MCF 10A (cell line): ENCODE data around the gene CWC27. TPM values are rescaled to one million over a fixed set of nuclear protein-coding genes. Genes with fewer than 3 reads are reported as not detected.

Experiments
- BruUV-seq: library from RNA; stranded (reverse); fragments of 400-500 nt; replicated peaks from 2 replicates; lab custom pipeline; 2021; lab: Mats Ljungman, UMichigan
- CTCF ChIA-PET: fragments of 300-600 bp; sonication (Branson Sonifier 250); formaldehyde crosslinking; extraction: SDS; loops from one replicate; lab custom pipeline; 2021; ENCODE audit warnings: antibody characterized with exemption, inconsistent platforms; lab: Yijun Ruan, JAX
- POLR2A ChIA-PET: fragments of 300-600, 350-650 bp; sonication (Branson Sonifier 250); formaldehyde crosslinking; extraction: SDS; loops from one replicate; lab custom pipeline; 2020; ENCODE audit warnings: antibody characterized with exemption, inconsistent platforms; lab: Yijun Ruan, JAX
- DNase-seq: peaks from one replicate; pipeline ENCODE4 v3.0.0-alpha.2; 2018; ENCODE audit not compliant: unreplicated experiment
- H3K27ac Mint-ChIP-seq: one replicate; pipeline ENCODE4 v1.8.0; 2022; ENCODE audit warnings: mild to moderate bottlenecking, low read depth, mixed read lengths; ENCODE audit not compliant: unreplicated experiment
- H3K27me3 Mint-ChIP-seq: one replicate; pipeline ENCODE4 v1.8.0; 2022; ENCODE audit warnings: mixed read lengths; ENCODE audit not compliant: insufficient read depth, unreplicated experiment
- H3K36me3 Mint-ChIP-seq: one replicate; pipeline ENCODE4 v1.8.0; 2022; ENCODE audit warnings: mild to moderate bottlenecking, moderate library complexity, mixed read lengths; ENCODE audit not compliant: insufficient read depth, unreplicated experiment
- H3K4me1 Mint-ChIP-seq: one replicate; pipeline ENCODE4 v1.8.0; 2022; ENCODE audit warnings: mixed read lengths; ENCODE audit not compliant: insufficient read depth, unreplicated experiment
- H3K4me3 Mint-ChIP-seq: one replicate; pipeline ENCODE4 v1.8.0; 2022; ENCODE audit warnings: mild to moderate bottlenecking, moderate library complexity, mixed read lengths; ENCODE audit not compliant: unreplicated experiment
- H3K9me3 Mint-ChIP-seq: one replicate; pipeline ENCODE4 v1.8.0; 2022; ENCODE audit warnings: mixed read lengths; ENCODE audit not compliant: unreplicated experiment
- CTCF ChIP-seq: fragments of 200-600 bp; IDR thresholded peaks from one replicate; pipeline ENCODE4 v1.8.0; 2022; ENCODE audit warnings: antibody characterized with exemption, mild to moderate bottlenecking; ENCODE audit not compliant: unreplicated experiment
- intact Hi-C: fragments of 100-400 bp; cut with micrococcal nuclease; formaldehyde crosslinking; loops from 2 replicates; pipeline ENCODE4 v1.14.1; 2022
- total RNA-seq: library from RNA; stranded (reverse); gene quantifications from 2 replicates; pipeline ENCODE4 v1.2.3, GENCODE V29; 2022

CWC27 gene
- total RNA-seq, 1 experiment from 2014 or later: 34.2 TPM

- no peak overlapping the region for H3K4me3 Mint-ChIP-seq
- no peak for DNase-seq
- no peaks in the 10 kb centered on the region for H3K27me3 Mint-ChIP-seq
- no peaks in the 10 kb centered on the region for H3K4me1 Mint-ChIP-seq
- no peak overlapping the region for H3K27ac Mint-ChIP-seq
- H3K9me3 Mint-ChIP-seq: no peaks in the 10 kb centered on the region
- no TSS peak for BruUV-seq
- no peaks in the 10 kb centered on the region for H3K36me3 Mint-ChIP-seq
- POLR2A ChIA-PET: interaction anchor here (0.5 kb wide), 1 partner anchor 12 kb away, joined by 3 read pairs; no protein-coding TSS in a partner anchor
- intact Hi-C loops: no loop called here
- TF ChIP-seq CTCF: no peak
- CTCF ChIA-PET: no interaction called here
Observed at GRCh38 chr5:65047225-65047624, 278.5 kb downstream of the CWC27 start.

GRCh38 chr5:65047948-65048690 lies 279.4 kb downstream of the CWC27 start:
- POLR2A ChIA-PET: no interaction called here
- TF ChIP-seq CTCF: no peak

GRCh38 chr5:65050140-65050539 lies 281.4 kb downstream of the CWC27 start:
- Mint-ChIP-seq H3K9me3 (no peaks in the 10 kb centered on the region), H3K27ac (no peak overlapping the region), H3K36me3 (no peaks in the 10 kb centered on the region), H3K4me1 (no peaks in the 10 kb centered on the region), H3K27me3 (no peaks in the 10 kb centered on the region), H3K4me3 (no peak overlapping the region)
- DNase-seq: no peak
- no TSS peak for BruUV-seq
- no peak for TF ChIP-seq CTCF
- ChIA-PET POLR2A (no interaction called here), CTCF (no interaction called here)
- intact Hi-C loops: no loop called here

More at GRCh38 chr5:65047948-65048690, 279.4 kb downstream of the CWC27 start:
- Mint-ChIP-seq H3K27me3 (no peaks in the 10 kb centered on the region), H3K36me3 (no peaks in the 10 kb centered on the region), H3K4me1 (no peaks in the 10 kb centered on the region), H3K4me3 (no peak overlapping the region), H3K27ac (no peak overlapping the region), H3K9me3 (no peaks in the 10 kb centered on the region)
- DNase-seq: no peak
- no TSS peak for BruUV-seq
- intact Hi-C loops: no loop called here
- CTCF ChIA-PET: no interaction called here

- no peak overlapping the region for H3K27ac Mint-ChIP-seq
- no peaks in the 10 kb centered on the region for H3K36me3 Mint-ChIP-seq
- DNase-seq: peak; percentile 34
- H3K4me1 Mint-ChIP-seq: no peaks in the 10 kb centered on the region
- no TSS peak for BruUV-seq
- H3K4me3 Mint-ChIP-seq: no peak overlapping the region
- ChIA-PET CTCF (interaction anchor here (0.6 kb wide), 1 partner anchor 101 kb away, joined by 3 read pairs; no protein-coding TSS in a partner anchor), POLR2A (no interaction called here)
- H3K27me3 Mint-ChIP-seq: no peaks in the 10 kb centered on the region
- no peaks in the 10 kb centered on the region for H3K9me3 Mint-ChIP-seq
- no peak for TF ChIP-seq CTCF
- intact Hi-C loops: no loop called here
Observed at GRCh38 chr5:65050826-65051498, 282.2 kb downstream of the CWC27 start.
